C4-2B (cell line): ENCODE data around the gene SNTB2.

Experiments
- CTCF ChIP-seq: fragments of 450-650 bp; conservative IDR thresholded peaks from 2 replicates; pipeline ENCODE4 v1.5.1; 2017; ENCODE audit warnings: mild to moderate bottlenecking
- ZFX ChIP-seq: fragments of 450-650 bp; IDR thresholded peaks from 2 replicates; pipeline ENCODE4 v1.6.1; 2017

- TF ChIP-seq CTCF = no peak
- TF ChIP-seq ZFX = no peak
Observed at GRCh38 chr16:69219279-69219678, 32.3 kb downstream of the SNTB2 start.
